Measurements from ENCODE around the gene QRICH1. TPM values are rescaled to one million over a fixed set of nuclear protein-coding genes. Genes with fewer than 3 reads are reported as not detected.

The QRICH1 gene
- total RNA-seq, 5 donors from 2014 or later (not counting 1 experiment from before 2014, with no cell fraction given): 142 to 202 (median 155) TPM

DNA sequence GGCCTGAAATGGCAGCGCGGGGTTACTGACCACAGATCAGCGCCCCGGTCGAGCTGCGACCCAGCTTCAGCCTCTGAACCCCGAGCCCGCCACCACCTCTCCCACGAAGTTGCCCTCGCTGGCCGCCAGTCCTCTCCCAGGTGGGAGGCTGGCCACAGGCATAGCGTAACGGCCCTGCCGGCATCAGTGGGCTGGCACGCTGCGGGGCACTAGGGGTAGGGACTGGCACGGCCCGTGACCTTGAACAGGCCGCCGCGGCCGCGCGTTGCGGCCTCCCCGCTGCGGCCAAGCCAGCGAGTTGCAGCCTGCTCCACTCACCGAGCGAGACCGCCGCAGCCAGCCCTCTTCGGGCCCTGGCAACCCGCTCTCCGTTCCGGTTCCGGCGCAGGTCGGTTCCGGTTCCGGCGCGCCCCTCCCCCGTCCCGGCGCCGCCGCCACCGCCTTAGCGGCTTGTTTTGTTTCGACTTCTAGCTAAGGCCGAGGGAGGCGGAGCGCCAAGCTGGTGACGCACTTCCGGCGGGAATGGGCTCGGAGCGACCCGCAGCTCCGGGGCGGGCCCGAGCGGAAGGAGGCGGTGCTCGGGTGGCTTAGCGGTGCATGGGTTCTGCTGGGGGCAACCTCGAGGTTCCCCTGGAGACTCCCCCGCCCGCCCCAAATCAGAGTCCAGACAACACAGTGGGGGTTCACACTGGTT is 26.7 kb upstream of the QRICH1 start, which contains the start of gene USP19:
USP19 (minus strand) TSS at position 386 of the 694 bp plus-strand sequence. CDS start 1,678 bp downstream, outside the sequence.
- H3K4me3 Mint-ChIP-seq: peak within 1 kb of the TSS; percentile 83 to 85 (median 83)
- no peaks in the 10 kb centered on the region for H3K9me3 Mint-ChIP-seq
- H3K4me1 Mint-ChIP-seq: peaks cover 14 to 22% (median 22%) of the 10 kb centered on the region in 3 donors
- under 1% methylated on average over 66 of the region's 70 CpGs for WGBS (ENCODE audit: insufficient coverage)
- DNase-seq (peak; percentile 85 to 99 (median 94)), ATAC-seq (replicated peaks in 1 of 4) (peak; percentile 92 to 95 (median 93))
- Histone ChIP-seq H3K9me3 (no peaks in the 10 kb centered on the region), H3K36me3 (ENCODE audit: control insufficient read depth in 2 of 2, extremely low read depth in 1 of 2, insufficient read depth in 1 of 2, low read length in 1 of 2) (peaks cover 8 to 33% of the 10 kb centered on the region in 2 donors), H3K4me1 (ENCODE audit: control insufficient read depth in 1 of 2, extremely low read depth in 1 of 2, insufficient read depth in 2 of 2, low read length in 2 of 2) (peaks cover 9 to 42% of the 10 kb centered on the region in 2 experiments), H3K27me3 (replicated peaks in 1 of 2; ENCODE audit: control insufficient read depth in 2 of 2, extremely low read depth in 1 of 2, insufficient read depth in 2 of 2, low read length in 1 of 2) (no peaks in the 10 kb centered on the region), H3K27ac (ENCODE audit: low read length) (peak within 1 kb of the TSS; percentile 93), H3K4me3 (ENCODE audit: control insufficient read depth in 1 of 2, extremely low read depth in 1 of 2, low read length in 1 of 2) (peak within 1 kb of the TSS; percentile 81 to 95)
- POLR2A ChIA-PET: interaction anchor here in 1 of 2 donors (0.5 to 1.2 kb wide), 5 partner anchors 17 to 291 kb away, joined by 3 to 17 read pairs (median 3); partner anchors contain the start of genes DALRD3, QRICH1, RHOA and TCTA
- H3K27me3 Mint-ChIP-seq: no peaks in the 10 kb centered on the region
- peak within 1 kb of the TSS; percentile 87 to 89 for H3K27ac Mint-ChIP-seq
- peaks cover 23% of the 10 kb centered on the region for H3K36me3 Mint-ChIP-seq
- CTCF ChIA-PET: interaction anchor here (0.5 to 1.7 kb wide), 8 partner anchors 17 to 181 kb away, joined by 3 to 15 read pairs (median 3); partner anchors contain the start of genes IMPDH2 (in 1 of the 2), KLHDC8B (in 1 of the 2) and QRICH1 (in 1 of the 2)

DNA sequence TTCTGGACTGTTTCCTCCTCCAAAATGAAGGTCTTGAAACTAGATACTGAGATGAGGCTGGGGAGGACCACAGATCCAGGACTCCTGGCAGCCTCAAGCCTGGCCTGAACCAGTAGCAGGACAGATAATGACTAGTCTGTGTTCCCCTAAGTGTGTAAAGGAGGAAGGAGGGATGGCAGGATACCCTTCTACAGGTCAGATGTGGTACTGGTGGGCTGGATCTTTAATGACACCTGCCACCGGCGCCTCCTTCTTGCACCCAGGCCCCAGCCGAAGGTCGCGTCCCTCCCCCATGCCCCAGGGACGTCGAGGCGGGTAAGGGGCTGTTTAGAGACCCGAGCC is 26.2 kb upstream of the QRICH1 start:
- ChIA-PET POLR2A (interaction anchor here in 1 of 2 donors (0.6 kb wide), 1 partner anchor 11 kb away, joined by 3 read pairs; no protein-coding TSS in a partner anchor), CTCF (interaction anchor here in 1 of 2 donors (0.5 to 1.7 kb wide), 5 partner anchors 16 to 182 kb away, joined by 3 to 15 read pairs (median 4); partner anchors contain the start of genes KLHDC8B and QRICH1)
- ATAC-seq (replicated peaks in 1 of 4) (peak in 3 of 4 experiments; percentile 1 to 9 (median 3)), DNase-seq (peak in 7 of 35 experiments; percentile 5 to 30 (median 10))
- Mint-ChIP-seq H3K4me1 (peaks cover 14 to 22% (median 22%) of the 10 kb centered on the region in 3 donors), H3K9me3 (no peaks in the 10 kb centered on the region), H3K4me3 (peak overlapping the region; percentile 83 to 85 (median 83)), H3K27ac (peak overlapping the region; percentile 87 to 89), H3K27me3 (no peaks in the 10 kb centered on the region), H3K36me3 (peaks cover 28% of the 10 kb centered on the region)
- peaks cover 9 to 38% of the 10 kb centered on the region in 2 donors for H3K36me3 ChIP-seq (ENCODE audit: control insufficient read depth in 2 of 2, extremely low read depth in 1 of 2, insufficient read depth in 1 of 2, low read length in 1 of 2)
- WGBS (ENCODE audit: insufficient coverage): 0% methylated on average over 9 of the region's 9 CpGs
- peak overlapping the region; percentile 81 to 95 for H3K4me3 ChIP-seq (ENCODE audit: control insufficient read depth in 1 of 2, extremely low read depth in 1 of 2, low read length in 1 of 2)
- no peaks in the 10 kb centered on the region for H3K9me3 ChIP-seq
- H3K27ac ChIP-seq (ENCODE audit: low read length): peak overlapping the region; percentile 93
- H3K27me3 ChIP-seq (replicated peaks in 1 of 2; ENCODE audit: control insufficient read depth in 2 of 2, extremely low read depth in 1 of 2, insufficient read depth in 2 of 2, low read length in 1 of 2): no peaks in the 10 kb centered on the region
- H3K4me1 ChIP-seq (ENCODE audit: control insufficient read depth in 1 of 2, extremely low read depth in 1 of 2, insufficient read depth in 2 of 2, low read length in 2 of 2): peaks cover 9 to 42% of the 10 kb centered on the region in 2 experiments

DNA sequence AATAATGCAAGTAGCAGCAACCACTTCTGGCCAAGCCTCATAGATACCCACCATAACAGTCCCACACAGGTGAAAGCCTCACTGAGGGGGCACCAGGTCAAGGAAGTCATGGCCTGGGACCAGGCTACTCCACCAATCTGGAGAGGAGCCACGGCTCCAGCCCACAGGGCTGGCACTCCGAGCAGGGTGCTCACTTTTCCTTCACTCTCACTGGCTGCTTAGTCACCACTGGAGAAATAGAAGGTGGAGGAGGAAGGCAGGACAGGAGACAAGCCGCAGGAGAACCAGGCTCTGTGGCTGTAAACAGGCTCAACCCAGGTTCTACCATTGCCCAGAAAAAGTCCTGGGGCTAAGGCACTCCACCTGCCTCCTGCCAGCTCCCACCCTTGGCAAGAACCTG is 25.6 kb upstream of the QRICH1 start:
- no peak for DNase-seq
- POLR2A ChIA-PET: interaction anchor here in 1 of 2 donors (0.6 kb wide), 1 partner anchor 11 kb away, joined by 3 read pairs; no protein-coding TSS in a partner anchor
- H3K36me3 ChIP-seq (ENCODE audit: control insufficient read depth in 2 of 2, extremely low read depth in 1 of 2, insufficient read depth in 1 of 2, low read length in 1 of 2): peaks cover 9 to 45% of the 10 kb centered on the region in 2 donors

DNA sequence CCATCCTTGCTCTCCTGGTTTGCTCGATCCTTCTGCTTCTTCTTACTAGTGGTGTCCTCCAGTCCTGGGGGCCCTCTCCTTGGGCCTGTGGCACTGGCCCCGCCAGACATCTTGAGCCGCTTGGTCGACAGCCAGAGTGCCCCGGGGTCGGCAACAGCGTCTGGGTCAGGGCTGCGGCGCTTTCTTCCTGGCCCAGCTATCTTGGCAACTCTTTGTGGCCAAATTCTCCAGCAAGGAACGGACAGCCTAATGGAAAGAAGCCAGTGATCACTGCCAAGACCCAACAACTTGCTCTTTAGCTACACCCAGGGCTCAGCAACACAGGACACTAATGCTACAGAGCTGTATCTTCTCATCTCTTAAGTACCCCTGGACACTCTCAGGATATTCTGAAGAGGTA is 25.2 kb upstream of the QRICH1 start:
- H3K4me1 ChIP-seq (ENCODE audit: control insufficient read depth in 1 of 2, extremely low read depth in 1 of 2, insufficient read depth in 2 of 2, low read length in 2 of 2): peaks cover 9 to 42% of the 10 kb centered on the region in 2 experiments
- no peaks in the 10 kb centered on the region for H3K27me3 ChIP-seq (replicated peaks in 1 of 2; ENCODE audit: control insufficient read depth in 2 of 2, extremely low read depth in 1 of 2, insufficient read depth in 2 of 2, low read length in 1 of 2)
- ATAC-seq (replicated peaks in 1 of 4): no peak
- DNase-seq: no peak
- ChIA-PET CTCF (no interaction called here), POLR2A (no interaction called here)
- Mint-ChIP-seq H3K27ac (peak overlapping the region in 1 of 2 donors; percentile 39), H3K27me3 (no peaks in the 10 kb centered on the region), H3K9me3 (no peaks in the 10 kb centered on the region), H3K36me3 (peaks cover 36% of the 10 kb centered on the region), H3K4me3 (peak overlapping the region; percentile 83 to 85 (median 83)), H3K4me1 (peaks cover 14 to 22% (median 22%) of the 10 kb centered on the region in 3 donors)
- H3K27ac ChIP-seq (ENCODE audit: low read length): peak overlapping the region; percentile 93
- WGBS (ENCODE audit: insufficient coverage): 96% methylated on average over 10 of the region's 10 CpGs
- H3K9me3 ChIP-seq: no peaks in the 10 kb centered on the region
- H3K36me3 ChIP-seq (ENCODE audit: control insufficient read depth in 2 of 2, extremely low read depth in 1 of 2, insufficient read depth in 1 of 2, low read length in 1 of 2): peaks cover 12 to 49% of the 10 kb centered on the region in 2 donors
- no peak overlapping the region for H3K4me3 ChIP-seq (ENCODE audit: control insufficient read depth in 1 of 2, extremely low read depth in 1 of 2, low read length in 1 of 2)

More for the DNA sequence above, 25.6 kb upstream of the QRICH1 start:
- Histone ChIP-seq H3K4me3 (ENCODE audit: control insufficient read depth in 1 of 2, extremely low read depth in 1 of 2, low read length in 1 of 2) (peak overlapping the region; percentile 81 to 95), H3K9me3 (no peaks in the 10 kb centered on the region), H3K27ac (ENCODE audit: low read length) (peak overlapping the region; percentile 93), H3K4me1 (ENCODE audit: control insufficient read depth in 1 of 2, extremely low read depth in 1 of 2, insufficient read depth in 2 of 2, low read length in 2 of 2) (peaks cover 9 to 42% of the 10 kb centered on the region in 2 experiments), H3K27me3 (replicated peaks in 1 of 2; ENCODE audit: control insufficient read depth in 2 of 2, extremely low read depth in 1 of 2, insufficient read depth in 2 of 2, low read length in 1 of 2) (no peaks in the 10 kb centered on the region)
- H3K4me3 Mint-ChIP-seq: peak overlapping the region; percentile 83 to 85 (median 83)
- CTCF ChIA-PET: interaction anchor here in 1 of 2 donors (1.7 kb wide), 1 partner anchor 16 kb away, joined by 4 read pairs; no protein-coding TSS in a partner anchor
- peak overlapping the region in 1 of 2 donors; percentile 39 for H3K27ac Mint-ChIP-seq
- no CpG with 5 or more reads among the region's 3 CpGs for WGBS (ENCODE audit: insufficient coverage)
- peaks cover 34% of the 10 kb centered on the region for H3K36me3 Mint-ChIP-seq
- peaks cover 14 to 22% (median 22%) of the 10 kb centered on the region in 3 donors for H3K4me1 Mint-ChIP-seq
- ATAC-seq (replicated peaks in 1 of 4): no peak
- no peaks in the 10 kb centered on the region for H3K9me3 Mint-ChIP-seq
- no peaks in the 10 kb centered on the region for H3K27me3 Mint-ChIP-seq

DNA sequence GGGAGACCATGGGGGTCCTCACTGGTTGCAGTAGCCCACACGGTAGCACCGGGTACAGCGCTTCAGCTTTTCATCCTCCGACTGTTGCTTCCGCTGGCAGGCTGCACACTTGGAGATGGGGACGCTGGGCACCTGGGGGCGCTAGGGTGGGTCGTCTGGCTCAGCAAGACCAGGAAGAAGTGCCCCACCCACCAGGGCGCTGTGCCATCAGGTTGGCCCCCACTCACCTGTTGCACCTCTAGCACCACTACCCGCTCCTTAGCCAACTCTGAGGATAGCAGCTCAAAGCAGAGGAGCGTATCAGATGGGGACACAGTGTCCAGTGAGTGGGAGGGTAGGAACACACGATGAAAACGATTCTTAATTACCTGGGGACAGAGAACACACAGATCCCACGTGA is 18.4 kb upstream of the QRICH1 start:
- ChIA-PET POLR2A (no interaction called here), CTCF (no interaction called here)
- H3K4me1 Mint-ChIP-seq: peaks cover 0 to 2% (median 2%) of the 10 kb centered on the region in 3 donors
- Histone ChIP-seq H3K36me3 (ENCODE audit: control insufficient read depth in 2 of 2, extremely low read depth in 1 of 2, insufficient read depth in 1 of 2, low read length in 1 of 2) (peaks cover 39 to 86% of the 10 kb centered on the region in 2 donors), H3K4me3 (ENCODE audit: control insufficient read depth in 1 of 2, extremely low read depth in 1 of 2, low read length in 1 of 2) (no peak overlapping the region), H3K27me3 (replicated peaks in 1 of 2; ENCODE audit: control insufficient read depth in 2 of 2, extremely low read depth in 1 of 2, insufficient read depth in 2 of 2, low read length in 1 of 2) (no peaks in the 10 kb centered on the region), H3K9me3 (no peaks in the 10 kb centered on the region), H3K4me1 (ENCODE audit: control insufficient read depth in 1 of 2, extremely low read depth in 1 of 2, insufficient read depth in 2 of 2, low read length in 2 of 2) (peaks cover 0 to 8% of the 10 kb centered on the region in 2 experiments), H3K27ac (ENCODE audit: low read length) (no peak overlapping the region)
- H3K9me3 Mint-ChIP-seq: no peaks in the 10 kb centered on the region
- no peak overlapping the region for H3K27ac Mint-ChIP-seq
- no peak for DNase-seq
- 98% methylated on average over 11 of the region's 14 CpGs for WGBS (ENCODE audit: insufficient coverage)
- no peak overlapping the region for H3K4me3 Mint-ChIP-seq
- peaks cover 56% of the 10 kb centered on the region for H3K36me3 Mint-ChIP-seq
- H3K27me3 Mint-ChIP-seq: no peaks in the 10 kb centered on the region
- no peak for ATAC-seq (replicated peaks in 1 of 4)

DNA sequence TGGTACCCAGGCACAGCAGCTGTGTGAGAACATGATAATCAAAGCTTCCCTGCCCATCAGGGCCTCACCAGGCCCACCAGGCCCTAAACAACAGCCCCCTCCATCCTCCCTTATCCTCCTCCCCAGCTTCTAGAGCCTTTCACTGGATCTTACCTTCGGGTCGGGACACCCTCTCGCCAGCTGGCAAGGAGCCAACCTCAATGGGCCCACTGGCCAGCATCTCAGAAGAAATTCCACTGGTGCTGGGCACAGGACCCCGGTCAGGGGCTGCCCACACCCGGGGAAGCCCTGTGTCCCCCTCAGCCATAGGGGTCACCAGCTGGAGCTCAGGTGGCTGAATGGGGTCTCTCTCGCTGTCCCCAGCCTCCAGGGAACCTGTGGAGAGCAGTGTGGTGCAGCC is 17.5 kb upstream of the QRICH1 start:
- WGBS (ENCODE audit: insufficient coverage): 92% methylated on average over 5 of the region's 6 CpGs
- no peaks in the 10 kb centered on the region for H3K27me3 Mint-ChIP-seq
- Histone ChIP-seq H3K4me3 (ENCODE audit: control insufficient read depth in 1 of 2, extremely low read depth in 1 of 2, low read length in 1 of 2) (no peak overlapping the region), H3K4me1 (ENCODE audit: control insufficient read depth in 1 of 2, extremely low read depth in 1 of 2, insufficient read depth in 2 of 2, low read length in 2 of 2) (peaks cover 0 to 2% of the 10 kb centered on the region in 2 experiments), H3K36me3 (ENCODE audit: control insufficient read depth in 2 of 2, extremely low read depth in 1 of 2, insufficient read depth in 1 of 2, low read length in 1 of 2) (peaks cover 37 to 77% of the 10 kb centered on the region in 2 donors), H3K27me3 (replicated peaks in 1 of 2; ENCODE audit: control insufficient read depth in 2 of 2, extremely low read depth in 1 of 2, insufficient read depth in 2 of 2, low read length in 1 of 2) (no peaks in the 10 kb centered on the region), H3K27ac (ENCODE audit: low read length) (no peak overlapping the region), H3K9me3 (no peaks in the 10 kb centered on the region)
- CTCF ChIA-PET: interaction anchor here in 1 of 2 donors (0.7 kb wide), 1 partner anchor 926 kb away, joined by 3 read pairs; no protein-coding TSS in a partner anchor
- POLR2A ChIA-PET: no interaction called here
- DNase-seq (no peak), ATAC-seq (replicated peaks in 1 of 4) (no peak)
- peaks cover 51% of the 10 kb centered on the region for H3K36me3 Mint-ChIP-seq
- no peaks in the 10 kb centered on the region for H3K9me3 Mint-ChIP-seq
- peaks cover 0 to 2% (median under 1%) of the 10 kb centered on the region in 3 donors for H3K4me1 Mint-ChIP-seq
- H3K27ac Mint-ChIP-seq: no peak overlapping the region
- no peak overlapping the region for H3K4me3 Mint-ChIP-seq

Data from T-cell (primary cell).